NCI-H1105 (cell line): ENCODE results near the gene RBM14.
"Not testable (repeated sequence)": the region's sequence is repeated elsewhere in the genome, so short reads cannot be mapped to it uniquely, and the experiment has no call there.

Experiments used
- DNase-seq: peaks from one replicate; lab custom pipeline; 2025; lab: John Stamatoyannopoulos, UW

RBM14 gene

GRCh38 chr11:66616379-66617154 is at the start of gene RBM14:
Gene RBM14, plus strand, starts transcription at chr11:66616630. Its CDS starts 91 bp downstream, at chr11:66616721.
- DNase-seq: peak; percentile 98

- no peak for DNase-seq
Measured at GRCh38 chr11:66567787-66568123, 48.7 kb upstream of the RBM14 start.

- peak; percentile 64 for DNase-seq
Measured at GRCh38 chr11:66568124-66568916, 48.1 kb upstream of the RBM14 start, which contains the start of gene CTSF. Gene CTSF, minus strand, starts transcription at chr11:66568606. Its CDS starts 120 bp downstream, at chr11:66568486.

- no peak for DNase-seq
Measured at GRCh38 chr11:66569076-66569475, 47.4 kb upstream of the RBM14 start.

GRCh38 chr11:66570079-66570849 is 46.2 kb upstream of the RBM14 start:
- no peak for DNase-seq

- no peak for DNase-seq
Measured at GRCh38 chr11:66570850-66571180, 45.6 kb upstream of the RBM14 start.

GRCh38 chr11:66579017-66579606 is 37.3 kb upstream of the RBM14 start:
- no peak for DNase-seq

- DNase-seq: no peak
Measured at GRCh38 chr11:66580803-66581202, 35.6 kb upstream of the RBM14 start.

- no peak for DNase-seq
Measured at GRCh38 chr11:66581261-66581660, 35.2 kb upstream of the RBM14 start.

- not testable (repeated sequence) for DNase-seq
Measured at GRCh38 chr11:66582565-66583147, 33.8 kb upstream of the RBM14 start.

GRCh38 chr11:66585447-66585846 is 31.0 kb upstream of the RBM14 start:
- DNase-seq: not testable (repeated sequence)

- DNase-seq: no peak
Measured at GRCh38 chr11:66586136-66586535, 30.3 kb upstream of the RBM14 start.

GRCh38 chr11:66589315-66589714 is 27.1 kb upstream of the RBM14 start:
- not testable (repeated sequence) for DNase-seq

- DNase-seq: no peak
Measured at GRCh38 chr11:66589996-66590675, 26.3 kb upstream of the RBM14 start.

- no peak for DNase-seq
Measured at GRCh38 chr11:66591175-66591574, 25.3 kb upstream of the RBM14 start.

GRCh38 chr11:66592457-66593302 is 23.8 kb upstream of the RBM14 start, which contains the start of the genes CCDC87 and CCS:
Gene CCDC87, minus strand, starts transcription at chr11:66593063. Its CDS starts 48 bp downstream, at chr11:66593015.
Gene CCS, plus strand, starts transcription at chr11:66593185. Its CDS starts 77 bp downstream, at chr11:66593262.
- DNase-seq: peak; percentile 96

GRCh38 chr11:66593303-66593635 is 23.2 kb upstream of the RBM14 start:
- DNase-seq: no peak

GRCh38 chr11:66593650-66594049 is 22.8 kb upstream of the RBM14 start:
- no peak for DNase-seq

- DNase-seq: peak; percentile 17
Measured at GRCh38 chr11:66595245-66595904, 21.1 kb upstream of the RBM14 start.

GRCh38 chr11:66598993-66599392 is 17.4 kb upstream of the RBM14 start:
- no peak for DNase-seq
